Measurements from ENCODE around the gene NOL4L. TPM values are rescaled to one million over a fixed set of nuclear protein-coding genes. Genes with fewer than 3 reads are reported as not detected.

Gene NOL4L
- polyA plus RNA-seq, 2 of the 4 experiments (the other 2 are of a cell fraction): 9.5 to 11.8 TPM

- Histone ChIP-seq H3K4me1 (peaks cover under 1% of the 10 kb centered on the region; the same call in 1 of the 3 replicates), H3K4me2 (no peak overlapping the region), H3K4me3 (no peak overlapping the region), H3K9me3 (no peaks in the 10 kb centered on the region), H3K27ac (no peak overlapping the region)
- POLR2A ChIA-PET: no interaction called here
- TF ChIP-seq FOSB (CRISPR knock-in tag; IDR thresholded peaks at IDR 0.05): no peak
- TF ChIP-seq, protein P1, sequence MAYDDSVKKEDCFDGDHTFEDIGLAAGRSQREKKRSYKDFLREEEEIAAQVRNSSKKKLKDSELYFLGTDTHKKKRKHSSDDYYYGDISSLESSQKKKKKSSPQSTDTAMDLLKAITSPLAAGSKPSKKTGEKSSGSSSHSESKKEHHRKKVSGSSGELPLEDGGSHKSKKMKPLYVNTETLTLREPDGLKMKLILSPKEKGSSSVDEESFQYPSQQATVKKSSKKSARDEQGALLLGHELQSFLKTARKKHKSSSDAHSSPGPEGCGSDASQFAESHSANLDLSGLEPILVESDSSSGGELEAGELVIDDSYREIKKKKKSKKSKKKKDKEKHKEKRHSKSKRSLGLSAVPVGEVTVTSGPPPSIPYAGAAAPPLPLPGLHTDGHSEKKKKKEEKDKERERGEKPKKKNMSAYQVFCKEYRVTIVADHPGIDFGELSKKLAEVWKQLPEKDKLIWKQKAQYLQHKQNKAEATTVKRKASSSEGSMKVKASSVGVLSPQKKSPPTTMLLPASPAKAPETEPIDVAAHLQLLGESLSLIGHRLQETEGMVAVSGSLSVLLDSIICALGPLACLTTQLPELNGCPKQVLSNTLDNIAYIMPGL (CRISPR knock-in tag; IDR thresholded peaks at IDR 0.05; ENCODE audit: borderline replicate concordance): no peak
- no peak for TF ChIP-seq RAD21 (conservative IDR thresholded peaks at IDR 0.05 in 1 of 2, IDR thresholded peaks at IDR 0.05 in 1 of 2)
- no peak for TF ChIP-seq HOXB13 (CRISPR knock-in tag; IDR thresholded peaks at IDR 0.05; ENCODE audit: low read depth)
- TF ChIP-seq FOSL2 (IDR thresholded peaks at IDR 0.05): no peak
- TF ChIP-seq FOSL2 (CRISPR knock-in tag; IDR thresholded peaks at IDR 0.05): no peak
- no peak for TF ChIP-seq KDM1A (IDR thresholded peaks at IDR 0.05; ENCODE audit: low read depth)
- no peak for ATAC-seq
- no peak for DNase-seq (ENCODE audit: low read depth in 1 of 2, low spot score in 1 of 2)
- WGBS (ENCODE audit: missing lambda C conversion rate): 82% methylated on average over 6 of the region's 6 CpGs
- CTCF ChIA-PET: interaction anchor here (1.6 to 6.6 kb wide), 3 partner anchors 45 to 85 kb away, joined by 3 to 30 read pairs (median 5); no protein-coding TSS in a partner anchor
- FAIRE-seq: no peak
Measured at GRCh38 chr20:32567384-32568178, 17.6 kb downstream of the NOL4L start.

DNA sequence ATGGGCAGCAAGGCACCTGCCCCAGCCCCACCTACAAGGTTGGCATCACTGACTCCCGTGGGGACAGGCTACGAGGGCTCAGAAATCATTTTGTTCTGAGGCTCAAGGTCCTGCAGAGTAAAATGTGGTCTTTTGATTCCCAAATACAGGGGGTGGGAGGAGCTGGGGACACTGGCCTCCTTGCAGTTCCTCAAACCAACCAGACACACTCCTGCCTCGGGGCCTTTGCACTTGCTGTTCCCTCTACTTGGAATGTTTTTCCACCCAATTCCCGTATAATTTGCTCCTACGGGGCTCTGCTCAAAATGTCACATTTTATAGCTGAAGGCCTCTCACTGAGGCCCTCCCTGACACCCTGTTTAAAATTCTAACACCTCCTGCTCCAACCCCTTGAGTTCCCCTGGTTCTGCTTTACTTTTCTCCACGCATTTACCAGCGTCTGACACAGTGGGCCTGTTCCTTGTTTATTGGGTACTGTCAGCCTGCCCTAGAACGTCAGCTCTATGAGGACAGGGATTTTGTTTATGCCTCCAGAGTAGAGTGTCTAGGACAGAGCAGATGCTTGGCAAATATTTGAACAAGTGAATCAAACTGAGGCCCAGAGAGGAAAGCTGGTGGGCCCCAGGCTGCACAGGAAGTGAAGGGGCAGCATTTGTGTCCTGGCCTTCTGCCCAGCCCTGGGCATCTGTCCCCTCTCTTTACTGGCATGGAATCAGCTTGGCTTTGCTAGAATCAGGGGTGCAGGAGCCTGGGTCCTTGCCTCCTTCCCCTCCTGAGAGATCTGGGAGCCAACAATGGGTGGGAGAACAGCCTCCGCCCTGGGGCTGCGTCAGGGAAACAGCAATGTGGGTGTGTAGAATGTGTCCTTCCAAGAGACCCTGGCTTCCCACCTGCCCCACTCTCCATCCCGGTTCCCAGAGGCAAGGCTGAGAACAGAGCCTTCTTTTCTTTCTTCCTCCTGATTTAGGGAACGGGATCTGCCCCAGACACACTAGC, 18.5 kb downstream of the NOL4L start:
- ATAC-seq: no peak
- no peak for FAIRE-seq
- peaks cover 6% of the 10 kb centered on the region; the same call in 1 of the 3 replicates for H3K4me1 ChIP-seq
- DNase-seq (ENCODE audit: low read depth in 1 of 2, low spot score in 1 of 2): no peak
- WGBS (ENCODE audit: missing lambda C conversion rate): 83% methylated on average over 12 of the region's 12 CpGs
- POLR2A ChIA-PET: no interaction called here
- no peak for TF ChIP-seq NFE2L2 (conservative IDR thresholded peaks at IDR 0.05; ENCODE audit: low read length)
- no peak for TF ChIP-seq USF2 (IDR thresholded peaks at IDR 0.05)
- no peak for TF ChIP-seq HDAC2 (IDR thresholded peaks at IDR 0.05)
- TF ChIP-seq JUNB (IDR thresholded peaks at IDR 0.05): no peak
- no peak for TF ChIP-seq NPAS2 (CRISPR knock-in tag; IDR thresholded peaks at IDR 0.05; ENCODE audit: borderline replicate concordance)
- TF ChIP-seq MAFK (IDR thresholded peaks at IDR 0.05; ENCODE audit: partially characterized antibody): no peak
- TF ChIP-seq GATA3 (IDR thresholded peaks at IDR 0.05; ENCODE audit: borderline replicate concordance): no peak
- no peak for TF ChIP-seq ZFP36 (IDR thresholded peaks at IDR 0.05; ENCODE audit: borderline replicate concordance, partially characterized antibody)
- TF ChIP-seq, protein P2, sequence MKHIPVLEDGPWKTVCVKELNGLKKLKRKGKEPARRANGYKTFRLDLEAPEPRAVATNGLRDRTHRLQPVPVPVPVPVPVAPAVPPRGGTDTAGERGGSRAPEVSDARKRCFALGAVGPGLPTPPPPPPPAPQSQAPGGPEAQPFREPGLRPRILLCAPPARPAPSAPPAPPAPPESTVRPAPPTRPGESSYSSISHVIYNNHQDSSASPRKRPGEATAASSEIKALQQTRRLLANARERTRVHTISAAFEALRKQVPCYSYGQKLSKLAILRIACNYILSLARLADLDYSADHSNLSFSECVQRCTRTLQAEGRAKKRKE (CRISPR knock-in tag; IDR thresholded peaks at IDR 0.05; ENCODE audit: low read depth): no peak
- no peak for TF ChIP-seq CHD2 (IDR thresholded peaks at IDR 0.05; ENCODE audit: low read length, partially characterized antibody)
- TF ChIP-seq ZSCAN20 (CRISPR knock-in tag; IDR thresholded peaks at IDR 0.05): no peak
- TF ChIP-seq CHD4 (IDR thresholded peaks at IDR 0.05; ENCODE audit: borderline replicate concordance): no peak
- TF ChIP-seq SMC3 (IDR thresholded peaks at IDR 0.05): no peak
- TF ChIP-seq SREBF2 (IDR thresholded peaks at IDR 0.05): no peak
- TF ChIP-seq BHLHE40 (IDR thresholded peaks at IDR 0.05; ENCODE audit: low read depth, low read length): no peak
- TF ChIP-seq, protein P1 (CRISPR knock-in tag; IDR thresholded peaks at IDR 0.05; ENCODE audit: borderline replicate concordance): no peak
- no peak for TF ChIP-seq NR3C1 (IDR thresholded peaks at IDR 0.05)
- H3K27ac ChIP-seq: no peak overlapping the region
- H3K4me3 ChIP-seq: no peak overlapping the region
- CTCF ChIA-PET: interaction anchor here (0.9 to 6.6 kb wide), 3 partner anchors 12 to 67 kb away, joined by 3 to 30 read pairs (median 5); no protein-coding TSS in a partner anchor
- no peaks in the 10 kb centered on the region for H3K9me3 ChIP-seq
- H3K4me2 ChIP-seq: no peak overlapping the region
